Measurements from ENCODE around the gene MON2. TPM values are rescaled to one million over a fixed set of nuclear protein-coding genes. Genes with fewer than 3 reads are reported as not detected.

The MON2 gene
- total RNA-seq, 1 donor from 2014 or later, result 76.6 TPM

DNA sequence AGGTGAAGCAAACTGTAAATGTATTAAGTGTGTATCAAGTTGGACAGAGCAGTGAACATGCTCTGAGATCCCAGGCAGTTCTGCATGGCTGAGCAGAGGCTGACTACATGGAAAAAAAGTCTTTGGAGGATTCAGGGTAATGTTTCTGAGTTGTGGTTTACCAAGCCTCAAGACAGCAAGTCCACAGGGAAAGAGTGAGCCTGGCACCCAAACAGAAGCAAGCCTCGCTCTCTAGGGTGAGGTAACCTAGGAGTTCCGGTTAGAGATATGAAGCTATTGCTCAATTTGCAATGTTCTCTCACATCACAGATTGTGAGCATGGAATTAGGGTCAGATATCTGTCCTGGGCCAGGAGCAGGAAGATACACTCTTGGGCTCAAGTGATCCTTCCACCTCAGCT, 158.6 kb downstream of the MON2 start:
- Mint-ChIP-seq H3K4me3 (no peak overlapping the region), H3K4me1 (peaks cover 29% of the 10 kb centered on the region)

DNA sequence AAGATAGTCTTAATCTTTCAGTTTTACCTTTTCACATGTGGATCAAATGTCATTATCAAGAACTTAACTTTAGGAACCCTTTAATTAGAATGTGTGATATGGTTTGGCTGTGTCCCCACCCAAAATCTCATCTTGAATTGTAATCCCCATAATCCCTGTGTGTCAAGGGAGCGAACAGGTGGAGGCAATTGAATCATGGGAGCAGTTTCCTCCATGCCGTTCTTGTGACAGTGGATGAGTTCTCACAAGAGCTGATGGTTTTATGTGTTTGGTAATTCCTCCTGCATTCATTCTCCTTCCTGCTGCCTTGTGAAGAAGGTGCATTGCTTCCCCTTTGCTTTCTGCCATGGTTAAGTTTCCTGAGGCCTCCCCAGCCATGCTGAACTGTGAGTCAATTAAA, 160.6 kb downstream of the MON2 start:
- no peak overlapping the region for H3K4me3 Mint-ChIP-seq
- H3K36me3 Mint-ChIP-seq, result no peaks in the 10 kb centered on the region
- TF ChIP-seq, protein P1, sequence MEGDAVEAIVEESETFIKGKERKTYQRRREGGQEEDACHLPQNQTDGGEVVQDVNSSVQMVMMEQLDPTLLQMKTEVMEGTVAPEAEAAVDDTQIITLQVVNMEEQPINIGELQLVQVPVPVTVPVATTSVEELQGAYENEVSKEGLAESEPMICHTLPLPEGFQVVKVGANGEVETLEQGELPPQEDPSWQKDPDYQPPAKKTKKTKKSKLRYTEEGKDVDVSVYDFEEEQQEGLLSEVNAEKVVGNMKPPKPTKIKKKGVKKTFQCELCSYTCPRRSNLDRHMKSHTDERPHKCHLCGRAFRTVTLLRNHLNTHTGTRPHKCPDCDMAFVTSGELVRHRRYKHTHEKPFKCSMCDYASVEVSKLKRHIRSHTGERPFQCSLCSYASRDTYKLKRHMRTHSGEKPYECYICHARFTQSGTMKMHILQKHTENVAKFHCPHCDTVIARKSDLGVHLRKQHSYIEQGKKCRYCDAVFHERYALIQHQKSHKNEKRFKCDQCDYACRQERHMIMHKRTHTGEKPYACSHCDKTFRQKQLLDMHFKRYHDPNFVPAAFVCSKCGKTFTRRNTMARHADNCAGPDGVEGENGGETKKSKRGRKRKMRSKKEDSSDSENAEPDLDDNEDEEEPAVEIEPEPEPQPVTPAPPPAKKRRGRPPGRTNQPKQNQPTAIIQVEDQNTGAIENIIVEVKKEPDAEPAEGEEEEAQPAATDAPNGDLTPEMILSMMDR (IDR thresholded peaks at IDR 0.05; ENCODE audit: unreplicated experiment), result no peak
- H3K9me3 Mint-ChIP-seq, result no peaks in the 10 kb centered on the region
- H3K4me1 Mint-ChIP-seq, result peaks cover 41% of the 10 kb centered on the region
- DNase-seq (ENCODE audit: low spot score in 2 of 2, unreplicated experiment in 2 of 2), result no peak
- H3K27ac Mint-ChIP-seq, result no peak overlapping the region
- H3K27me3 Mint-ChIP-seq (ENCODE audit: low read depth), result peaks cover 11% of the 10 kb centered on the region

More for the DNA sequence above, 158.6 kb downstream of the MON2 start:
- Mint-ChIP-seq H3K27me3 (ENCODE audit: low read depth) (peaks cover 11% of the 10 kb centered on the region), H3K27ac (peak overlapping the region; percentile 29), H3K9me3 (no peaks in the 10 kb centered on the region), H3K36me3 (no peaks in the 10 kb centered on the region)
- no peak for DNase-seq (ENCODE audit: low spot score in 2 of 2, unreplicated experiment in 2 of 2)
- TF ChIP-seq, protein P1 (IDR thresholded peaks at IDR 0.05; ENCODE audit: unreplicated experiment), result no peak

DNA sequence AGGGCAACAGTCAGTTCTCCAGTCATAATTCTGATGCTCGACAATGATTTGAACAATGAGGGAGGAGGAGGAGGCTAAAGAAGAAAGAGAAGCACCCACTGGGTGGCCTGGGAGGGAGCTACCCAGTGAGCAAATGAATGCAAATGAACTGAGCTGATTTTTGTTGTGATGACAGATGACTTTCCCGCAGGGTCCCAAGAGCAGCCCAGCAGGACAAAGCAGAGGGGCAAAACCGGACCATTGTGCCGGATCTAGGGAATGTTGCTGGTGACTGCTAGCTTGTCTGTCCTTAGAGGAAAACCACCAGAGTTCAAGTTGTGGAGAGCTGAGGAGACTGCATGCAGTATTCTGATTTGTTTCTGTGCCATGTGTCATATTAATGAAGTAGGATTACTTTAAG, 162.8 kb downstream of the MON2 start:
- Mint-ChIP-seq H3K27ac (no peak overlapping the region), H3K4me1 (peaks cover 48% of the 10 kb centered on the region), H3K4me3 (no peak overlapping the region), H3K27me3 (ENCODE audit: low read depth) (peaks cover 14% of the 10 kb centered on the region), H3K36me3 (no peaks in the 10 kb centered on the region), H3K9me3 (no peaks in the 10 kb centered on the region)
- no peak for DNase-seq (ENCODE audit: low spot score in 2 of 2, unreplicated experiment in 2 of 2)
- TF ChIP-seq, protein P1 (IDR thresholded peaks at IDR 0.05; ENCODE audit: unreplicated experiment), result no peak

DNA sequence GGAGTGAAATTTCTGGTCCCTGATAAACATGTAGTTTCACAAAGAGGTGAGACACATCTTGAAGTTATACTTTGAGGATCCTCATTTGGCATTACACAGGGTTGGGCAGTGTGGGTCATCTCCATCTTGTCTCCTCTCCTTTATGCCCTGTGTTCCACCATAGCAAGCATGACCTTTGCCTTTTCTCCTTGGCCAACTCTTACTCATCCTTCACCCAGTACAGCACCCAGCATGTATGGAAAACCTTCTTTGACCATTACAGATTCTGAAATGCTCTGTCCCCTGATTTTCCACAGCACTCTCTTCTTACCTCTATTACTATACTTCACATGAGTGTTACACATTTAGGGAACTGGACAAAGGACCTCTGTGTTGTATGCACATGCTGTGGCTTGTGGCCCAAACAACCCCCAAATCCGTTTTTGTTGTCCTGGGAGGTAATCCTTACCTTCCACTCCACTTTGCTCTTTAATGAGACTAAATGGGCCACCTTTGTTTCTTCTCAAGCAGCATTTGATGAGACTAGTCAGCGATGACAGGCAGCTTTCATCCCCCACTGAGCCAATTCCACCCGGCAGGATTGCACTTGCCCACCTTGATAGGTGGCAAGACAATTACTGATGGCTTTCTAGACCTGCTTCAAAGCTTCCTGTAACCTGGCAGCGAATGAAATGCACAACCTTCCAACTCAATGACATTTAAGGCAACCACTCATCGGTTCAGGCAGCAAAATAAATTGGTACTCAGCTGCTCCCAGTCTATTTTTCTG, 163.5 kb downstream of the MON2 start:
- Mint-ChIP-seq H3K9me3 (no peaks in the 10 kb centered on the region), H3K4me3 (no peak overlapping the region), H3K27me3 (ENCODE audit: low read depth) (peaks cover 14% of the 10 kb centered on the region), H3K36me3 (no peaks in the 10 kb centered on the region), H3K4me1 (peaks cover 44% of the 10 kb centered on the region), H3K27ac (no peak overlapping the region)
- no peak for DNase-seq (ENCODE audit: low spot score in 2 of 2, unreplicated experiment in 2 of 2)
- TF ChIP-seq, protein P1 (IDR thresholded peaks at IDR 0.05; ENCODE audit: unreplicated experiment), result no peak

DNA sequence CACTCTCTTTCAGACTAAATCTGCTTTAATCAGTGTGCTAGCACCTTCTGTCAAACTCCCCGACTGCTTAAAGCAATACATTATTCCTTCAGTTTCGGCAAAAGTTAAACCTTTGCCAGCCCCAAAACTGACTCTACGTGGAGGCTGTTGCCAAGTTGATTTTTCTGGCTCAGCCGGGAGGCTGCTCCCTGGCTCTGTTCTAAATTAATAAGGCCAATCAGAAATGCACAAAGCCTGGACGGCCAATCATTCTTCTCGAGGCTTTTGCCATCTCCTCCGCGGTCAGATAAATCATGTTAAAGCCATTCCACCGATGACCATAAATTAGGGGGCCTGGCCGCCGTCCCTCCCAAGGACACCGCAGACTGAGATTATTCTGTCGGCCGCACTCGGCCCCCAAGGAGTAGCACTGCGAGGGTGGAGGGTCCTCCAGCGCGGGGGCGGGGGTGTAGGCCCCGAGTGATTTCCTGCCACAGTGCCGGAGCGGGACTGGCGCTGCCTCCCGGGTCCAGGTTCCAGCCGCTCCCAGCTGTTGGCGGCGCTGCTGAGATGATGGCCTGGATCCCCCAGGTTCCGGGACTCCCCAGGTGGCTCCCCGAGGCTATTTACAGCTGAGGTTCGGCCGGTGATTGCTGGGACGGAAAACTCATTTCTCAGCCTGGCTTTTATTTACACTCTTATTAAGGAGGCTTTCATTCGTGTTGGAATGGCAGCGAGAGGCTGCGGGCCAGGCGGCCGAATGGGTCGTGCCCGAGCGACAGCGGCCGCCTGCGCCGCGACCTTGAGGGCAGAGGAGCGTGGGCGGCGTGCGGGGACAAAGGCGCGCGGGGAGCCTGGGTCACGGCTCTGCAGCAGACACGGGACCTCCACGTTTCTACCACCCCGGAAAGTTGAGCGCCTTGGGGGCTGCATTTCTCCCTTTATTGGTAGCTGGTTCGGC, 165.1 kb downstream of the MON2 start:
- Mint-ChIP-seq H3K9me3 (no peaks in the 10 kb centered on the region), H3K27ac (peak overlapping the region; percentile 80), H3K4me3 (peak overlapping the region; percentile 79), H3K4me1 (peaks cover 38% of the 10 kb centered on the region), H3K27me3 (ENCODE audit: low read depth) (peaks cover 14% of the 10 kb centered on the region), H3K36me3 (no peaks in the 10 kb centered on the region)
- TF ChIP-seq, protein P1 (IDR thresholded peaks at IDR 0.05; ENCODE audit: unreplicated experiment), result no peak
- DNase-seq (ENCODE audit: low spot score in 2 of 2, unreplicated experiment in 2 of 2), result peak; percentile 55 to 65

Data from mesothelial cell of epicardium (in vitro differentiated cells).